Measurements from ENCODE around the gene CSPG4. TPM values are rescaled to one million over a fixed set of nuclear protein-coding genes. Genes with fewer than 3 reads are reported as not detected.
"Not testable (repeated sequence)": the region's sequence is repeated elsewhere in the genome, so short reads cannot be mapped to it uniquely, and the experiment has no call there.

CSPG4 gene
- total RNA-seq, 1 donor from 2014 or later, result 7.3 TPM

DNA sequence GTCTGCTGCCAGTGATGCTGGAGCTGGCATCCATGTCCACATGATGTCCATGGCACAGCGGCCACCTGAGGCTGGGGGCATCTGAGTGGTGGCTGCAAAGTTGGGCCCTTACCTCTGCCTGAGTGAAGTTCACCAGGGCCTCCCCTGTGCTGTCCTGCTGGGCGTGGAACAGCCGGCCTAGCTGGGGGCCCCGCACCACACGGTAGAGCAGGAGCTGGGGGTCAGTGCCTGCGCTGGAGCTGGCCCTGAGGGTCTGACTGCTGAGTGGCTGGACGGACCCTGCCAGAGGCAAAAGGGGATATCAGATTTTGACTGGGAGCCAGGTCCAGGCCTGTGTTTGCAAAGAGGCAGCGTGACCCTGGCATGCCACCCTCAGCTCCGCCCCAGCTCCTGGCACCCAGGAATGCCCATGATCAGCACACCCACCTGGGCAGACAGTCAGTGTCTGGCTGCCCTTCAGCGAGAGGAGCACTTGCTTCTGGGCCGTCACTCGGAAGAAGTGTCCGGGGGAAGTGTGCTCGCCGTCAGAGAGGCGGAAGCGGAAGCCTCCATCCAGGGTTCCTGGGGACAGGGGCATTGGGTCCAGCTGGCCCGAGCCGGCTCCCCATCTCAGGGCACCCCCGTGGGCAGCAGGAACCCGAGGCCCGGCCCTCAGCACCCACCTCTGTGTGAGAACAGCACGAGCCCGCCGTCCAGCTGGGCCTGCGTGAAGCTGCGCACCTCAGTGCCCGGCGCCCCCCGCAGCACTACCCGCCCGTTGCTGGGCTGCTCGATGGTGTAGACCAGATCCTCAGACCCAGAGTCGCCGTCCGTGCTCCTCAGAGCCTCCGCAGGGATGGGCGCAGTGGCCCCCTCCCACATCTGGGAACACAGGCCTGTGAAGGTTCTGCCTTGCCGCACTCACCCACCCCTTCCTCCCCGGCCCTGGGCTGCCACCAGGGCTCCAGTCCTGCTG is 30.2 kb downstream of the CSPG4 start:
- no peak for DNase-seq (ENCODE audit: extremely low spot score, unreplicated experiment)
- Mint-ChIP-seq H3K36me3 (no peaks in the 10 kb centered on the region), H3K9me3 (no peaks in the 10 kb centered on the region), H3K4me1 (ENCODE audit: unreplicated experiment) (no peaks in the 10 kb centered on the region), H3K27ac (no peak overlapping the region), H3K4me3 (no peak overlapping the region), H3K27me3 (no peaks in the 10 kb centered on the region)
- TF ChIP-seq, protein P1, sequence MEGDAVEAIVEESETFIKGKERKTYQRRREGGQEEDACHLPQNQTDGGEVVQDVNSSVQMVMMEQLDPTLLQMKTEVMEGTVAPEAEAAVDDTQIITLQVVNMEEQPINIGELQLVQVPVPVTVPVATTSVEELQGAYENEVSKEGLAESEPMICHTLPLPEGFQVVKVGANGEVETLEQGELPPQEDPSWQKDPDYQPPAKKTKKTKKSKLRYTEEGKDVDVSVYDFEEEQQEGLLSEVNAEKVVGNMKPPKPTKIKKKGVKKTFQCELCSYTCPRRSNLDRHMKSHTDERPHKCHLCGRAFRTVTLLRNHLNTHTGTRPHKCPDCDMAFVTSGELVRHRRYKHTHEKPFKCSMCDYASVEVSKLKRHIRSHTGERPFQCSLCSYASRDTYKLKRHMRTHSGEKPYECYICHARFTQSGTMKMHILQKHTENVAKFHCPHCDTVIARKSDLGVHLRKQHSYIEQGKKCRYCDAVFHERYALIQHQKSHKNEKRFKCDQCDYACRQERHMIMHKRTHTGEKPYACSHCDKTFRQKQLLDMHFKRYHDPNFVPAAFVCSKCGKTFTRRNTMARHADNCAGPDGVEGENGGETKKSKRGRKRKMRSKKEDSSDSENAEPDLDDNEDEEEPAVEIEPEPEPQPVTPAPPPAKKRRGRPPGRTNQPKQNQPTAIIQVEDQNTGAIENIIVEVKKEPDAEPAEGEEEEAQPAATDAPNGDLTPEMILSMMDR (conservative IDR thresholded peaks at IDR 0.05), result no peak

DNA sequence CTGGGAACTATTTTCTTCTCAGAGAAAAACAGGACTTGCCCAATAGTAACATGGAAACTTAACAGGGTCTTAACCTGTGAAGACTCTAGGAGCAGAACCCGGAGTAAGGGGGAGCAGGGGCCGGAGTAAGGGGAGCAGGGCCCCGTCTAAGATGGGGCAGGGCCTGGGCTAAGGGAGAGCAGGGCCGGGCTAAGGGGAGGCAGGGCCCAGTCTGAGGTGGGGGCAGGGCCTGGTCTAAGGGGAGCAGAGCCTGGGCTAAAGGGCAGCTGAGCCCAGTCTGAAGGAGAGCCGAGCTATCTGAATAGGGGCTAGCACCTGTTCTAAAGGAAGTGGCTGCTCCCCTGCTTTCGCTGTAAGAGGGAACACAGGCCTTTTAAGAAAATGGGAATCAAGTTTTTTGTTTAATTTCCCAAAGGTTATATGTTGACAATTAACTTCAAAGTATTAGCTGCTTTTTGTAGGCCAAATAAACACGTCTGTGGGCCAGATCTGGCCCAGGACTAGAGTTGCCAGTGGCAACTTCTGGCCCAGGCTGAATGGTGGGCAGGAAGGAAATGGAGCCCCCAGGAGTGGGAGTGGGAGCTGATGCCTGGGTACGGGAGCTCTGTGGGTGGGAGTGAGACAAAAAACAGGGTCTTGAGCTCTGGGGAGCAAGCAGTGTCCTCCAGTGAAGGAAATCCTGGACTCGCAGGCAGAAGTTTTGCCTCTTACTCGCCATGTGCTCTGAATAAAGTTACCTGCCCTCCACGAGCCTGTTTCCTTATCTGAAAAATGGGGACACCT is 32.5 kb downstream of the CSPG4 start:
- Mint-ChIP-seq H3K4me1 (ENCODE audit: unreplicated experiment) (no peaks in the 10 kb centered on the region), H3K27ac (no peak overlapping the region), H3K36me3 (no peaks in the 10 kb centered on the region), H3K27me3 (no peaks in the 10 kb centered on the region), H3K4me3 (no peak overlapping the region), H3K9me3 (no peaks in the 10 kb centered on the region)
- DNase-seq (ENCODE audit: extremely low spot score, unreplicated experiment), result no peak
- TF ChIP-seq, protein P1 (conservative IDR thresholded peaks at IDR 0.05), result no peak

DNA sequence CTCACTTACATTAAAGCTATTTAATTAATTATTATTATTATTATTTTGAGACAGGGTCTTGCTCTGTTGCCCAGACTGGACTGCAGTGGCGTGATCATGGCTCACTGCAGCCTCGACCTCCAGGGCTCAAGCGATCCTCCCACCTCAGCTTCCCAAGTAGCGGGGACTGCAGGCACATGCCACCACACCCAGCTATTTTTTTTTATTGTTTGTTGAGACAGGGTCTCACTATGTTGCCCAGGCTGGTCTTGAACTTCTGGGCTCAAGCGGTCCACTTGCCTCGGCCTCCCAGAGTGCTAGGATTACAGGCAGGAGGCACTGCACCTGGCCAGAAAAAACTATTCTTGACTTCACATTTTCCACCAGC is 34.3 kb downstream of the CSPG4 start:
- not testable (repeated sequence) for H3K9me3 Mint-ChIP-seq; H3K4me1 Mint-ChIP-seq (ENCODE audit: unreplicated experiment); H3K4me3 Mint-ChIP-seq; H3K27me3 Mint-ChIP-seq; H3K27ac Mint-ChIP-seq; H3K36me3 Mint-ChIP-seq; DNase-seq (ENCODE audit: extremely low spot score, unreplicated experiment)

DNA sequence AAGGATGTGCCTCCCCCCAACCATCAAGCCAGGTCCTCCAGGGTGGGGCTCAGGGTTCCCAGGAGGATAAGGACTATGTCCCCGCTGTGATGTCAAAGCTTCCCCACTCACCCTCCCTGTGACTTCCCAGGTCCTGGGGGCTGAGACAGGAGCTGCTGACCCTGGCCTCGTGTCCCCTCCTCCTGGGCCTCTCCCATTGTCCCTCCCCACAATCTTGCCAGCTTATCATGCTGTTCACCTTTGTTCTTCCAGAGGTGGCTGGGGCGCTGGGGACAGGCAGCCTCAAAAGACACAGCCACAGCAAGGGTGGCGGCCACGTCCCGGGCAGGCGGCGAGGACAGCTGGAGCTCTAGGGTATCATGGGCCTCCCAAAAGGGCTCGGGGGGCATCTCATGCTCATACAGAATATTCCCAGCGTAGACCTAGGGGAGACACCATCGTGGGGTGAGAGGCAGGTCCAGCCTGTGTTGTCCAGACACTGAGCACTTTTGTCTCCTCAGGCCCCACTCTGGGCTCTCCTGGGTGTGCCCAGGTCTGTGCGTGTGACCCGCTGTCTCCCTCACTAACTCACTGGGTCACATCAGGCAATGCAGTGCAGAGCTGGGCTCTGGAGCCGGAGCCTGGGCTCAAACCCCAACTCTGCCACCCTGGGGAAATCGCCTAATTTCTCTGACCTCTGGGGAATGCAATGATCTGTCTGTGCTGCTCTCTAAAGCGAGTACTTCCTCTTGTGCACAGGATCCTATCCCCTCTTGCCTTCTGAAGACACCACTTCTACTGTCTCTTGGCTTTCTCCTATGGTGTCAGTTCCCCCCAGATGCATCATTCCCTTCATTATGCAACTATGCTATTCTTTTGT is 35.0 kb downstream of the CSPG4 start:
- TF ChIP-seq, protein P1 (conservative IDR thresholded peaks at IDR 0.05), result no peak
- Mint-ChIP-seq H3K4me3 (no peak overlapping the region), H3K4me1 (ENCODE audit: unreplicated experiment) (peaks cover 1% of the 10 kb centered on the region), H3K27me3 (no peaks in the 10 kb centered on the region), H3K27ac (no peak overlapping the region), H3K9me3 (no peaks in the 10 kb centered on the region), H3K36me3 (no peaks in the 10 kb centered on the region)
- DNase-seq (ENCODE audit: extremely low spot score, unreplicated experiment), result no peak

DNA sequence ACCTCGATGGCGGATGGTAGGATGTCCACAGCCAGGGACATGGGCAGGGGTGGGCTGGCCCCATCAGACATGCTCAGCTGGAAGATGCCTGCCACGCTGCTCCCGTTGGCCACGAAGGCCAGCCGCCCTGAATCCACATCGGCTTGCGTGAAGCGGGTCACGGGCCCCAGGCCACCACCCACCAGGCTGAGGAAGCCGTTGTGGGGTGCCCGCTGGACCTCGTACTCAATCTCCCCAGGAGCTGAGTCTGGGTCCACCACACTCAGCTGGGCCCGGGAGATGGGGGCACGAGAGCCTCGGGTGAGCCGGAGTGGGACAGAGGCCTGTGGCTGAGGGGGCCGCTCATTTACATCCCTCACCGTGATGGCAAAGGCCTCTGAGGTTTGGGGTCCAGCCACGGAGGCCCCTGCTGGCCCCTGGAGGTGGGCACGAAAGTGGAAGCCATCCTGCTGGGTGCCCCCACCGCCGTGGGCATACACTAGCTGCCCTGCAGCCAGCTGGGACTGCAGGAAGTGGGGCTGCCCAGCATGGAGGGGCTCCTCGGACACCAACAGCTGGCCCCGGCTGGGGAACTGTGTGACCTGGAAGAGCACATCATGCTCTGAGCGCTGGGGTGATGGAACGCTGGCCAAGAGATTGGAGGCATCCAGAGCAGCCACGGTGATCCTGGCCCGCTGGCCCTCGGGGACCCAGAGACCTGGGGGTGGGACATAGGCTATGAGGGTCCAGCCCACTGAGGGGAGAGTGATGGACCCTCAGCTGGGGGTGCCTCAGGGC is 35.8 kb downstream of the CSPG4 start:
- TF ChIP-seq, protein P1 (conservative IDR thresholded peaks at IDR 0.05), result no peak
- Mint-ChIP-seq H3K4me1 (ENCODE audit: unreplicated experiment) (peaks cover 5% of the 10 kb centered on the region), H3K27ac (no peak overlapping the region), H3K36me3 (no peaks in the 10 kb centered on the region), H3K27me3 (no peaks in the 10 kb centered on the region), H3K4me3 (no peak overlapping the region), H3K9me3 (no peaks in the 10 kb centered on the region)
- DNase-seq (ENCODE audit: extremely low spot score, unreplicated experiment), result no peak
